GM10266 (cell line): ENCODE results near the gene PFKFB1.

ENCODE experiments used
- DNase-seq: peaks from one replicate; pipeline ENCODE4 v3.0.0; 2012; ENCODE audit errors: extremely low spot score
- CTCF ChIP-seq: IDR thresholded peaks from 2 replicates; pipeline ENCODE4 v1.5.1; 2012; ENCODE audit warnings: mild to moderate bottlenecking, low read depth; ENCODE audit not compliant: control insufficient read depth, insufficient read depth; ENCODE audit errors: missing control alignments

PFKFB1 gene

GRCh38 chrX:54964766-54965497 lies 29.1 kb downstream of the PFKFB1 start:
- no peak for DNase-seq
- TF ChIP-seq CTCF, result no peak

GRCh38 chrX:54961750-54962149 lies 32.2 kb downstream of the PFKFB1 start:
- DNase-seq, result no peak
- TF ChIP-seq CTCF, result no peak

- no peak for DNase-seq
- no peak for TF ChIP-seq CTCF
Measured at GRCh38 chrX:54950730-54951375, 43.1 kb downstream of the PFKFB1 start.

GRCh38 chrX:54945224-54945623 lies 48.8 kb downstream of the PFKFB1 start:
- TF ChIP-seq CTCF, result no peak
- no peak for DNase-seq

- no peak for TF ChIP-seq CTCF
- DNase-seq, result no peak
Measured at GRCh38 chrX:54944816-54945215, 49.2 kb downstream of the PFKFB1 start.

- no peak for TF ChIP-seq CTCF
- no peak for DNase-seq
Measured at GRCh38 chrX:54937416-54937815, 56.6 kb downstream of the PFKFB1 start.

- TF ChIP-seq CTCF, result no peak
- no peak for DNase-seq
Measured at GRCh38 chrX:54935306-54935705, 58.7 kb downstream of the PFKFB1 start.
